Measurements from ENCODE around the gene STIM2.
"Not testable (repeated sequence)": the region's sequence is repeated elsewhere in the genome, so short reads cannot be mapped to it uniquely, and the experiment has no call there.

The STIM2 gene

GRCh38 chr4:26822974-26823373 is 37.7 kb upstream of the STIM2 start:
- CTCF ChIA-PET, result interaction anchor here (1.1 to 1.9 kb wide), 2 partner anchors 9 to 21 kb away, joined by 3 to 5 read pairs; no protein-coding TSS in a partner anchor
- POLR2A ChIA-PET, result not testable (repeated sequence)

GRCh38 chr4:26823583-26823982 is 37.1 kb upstream of the STIM2 start:
- POLR2A ChIA-PET, result no interaction called here
- Histone ChIP-seq H3K4me3 (ENCODE audit: control insufficient read depth in 1 of 7, extremely low read depth in 1 of 7, insufficient read depth in 4 of 7, low read depth in 2 of 7, low read length in 6 of 7) (no peak overlapping the region), H3K27me3 (replicated peaks in 2 of 5; ENCODE audit: control insufficient read depth in 4 of 5, insufficient read depth in 5 of 5, low read length in 4 of 5) (peaks cover 1 to 83% (median 26%) of the 10 kb centered on the region in 5 experiments), H3K27ac (ENCODE audit: insufficient read depth in 1 of 2, low read depth in 1 of 2, low read length in 2 of 2, poor library complexity in 1 of 2, severe bottlenecking in 2 of 2) (no peak overlapping the region), H3K9me3 (ENCODE audit: control extremely low read depth in 1 of 5, control insufficient read depth in 4 of 5, insufficient read depth in 2 of 5, low read depth in 1 of 5, low read length in 4 of 5) (peaks cover 5 to 21% (median 11%) of the 10 kb centered on the region in 5 experiments), H3K4me1 (ENCODE audit: control extremely low read depth in 1 of 4, control insufficient read depth in 4 of 4, insufficient read depth in 4 of 4, low read length in 3 of 4) (peaks cover 0 to 9% (median 7%) of the 10 kb centered on the region in 4 experiments), H3K36me3 (ENCODE audit: control insufficient read depth in 4 of 4, insufficient read depth in 4 of 4, low read length in 3 of 4) (no peaks in the 10 kb centered on the region)
- CTCF ChIA-PET, result interaction anchor here (1.1 to 1.9 kb wide), 2 partner anchors 10 to 21 kb away, joined by 3 to 5 read pairs; no protein-coding TSS in a partner anchor
- no peak for DNase-seq
- WGBS (ENCODE audit: insufficient coverage), result 100% methylated on average over 2 of the region's 3 CpGs

More at GRCh38 chr4:26822974-26823373, 37.7 kb upstream of the STIM2 start:
- H3K4me1 ChIP-seq (ENCODE audit: control extremely low read depth in 1 of 4, control insufficient read depth in 4 of 4, insufficient read depth in 4 of 4, low read length in 3 of 4); H3K36me3 ChIP-seq (ENCODE audit: control insufficient read depth in 4 of 4, insufficient read depth in 4 of 4, low read length in 3 of 4); DNase-seq; H3K4me3 ChIP-seq (ENCODE audit: control insufficient read depth in 1 of 7, extremely low read depth in 1 of 7, insufficient read depth in 4 of 7, low read depth in 2 of 7, low read length in 6 of 7); H3K27ac ChIP-seq (ENCODE audit: insufficient read depth in 1 of 2, low read depth in 1 of 2, low read length in 2 of 2, poor library complexity in 1 of 2, severe bottlenecking in 2 of 2): not testable (repeated sequence)
- WGBS (ENCODE audit: insufficient coverage), result 97% methylated on average over 5 of the region's 6 CpGs
- Histone ChIP-seq H3K27me3 (replicated peaks in 2 of 5; ENCODE audit: control insufficient read depth in 4 of 5, insufficient read depth in 5 of 5, low read length in 4 of 5) (peaks cover 2 to 83% (median 24%) of the 10 kb centered on the region in 5 experiments), H3K9me3 (ENCODE audit: control extremely low read depth in 1 of 5, control insufficient read depth in 4 of 5, insufficient read depth in 2 of 5, low read depth in 1 of 5, low read length in 4 of 5) (peaks cover 5 to 21% (median 11%) of the 10 kb centered on the region in 5 experiments)

GRCh38 chr4:26824667-26825066 is 36.0 kb upstream of the STIM2 start:
- 100% methylated on average over 1 of the region's 2 CpGs for WGBS (ENCODE audit: insufficient coverage)
- CTCF ChIA-PET, result interaction anchor here (0.7 kb wide), 1 partner anchor 26 kb away, joined by 4 read pairs; no protein-coding TSS in a partner anchor

GRCh38 chr4:26826721-26827120 is 33.9 kb upstream of the STIM2 start:
- Histone ChIP-seq H3K36me3 (ENCODE audit: control insufficient read depth in 4 of 4, insufficient read depth in 4 of 4, low read length in 3 of 4) (no peaks in the 10 kb centered on the region), H3K4me1 (ENCODE audit: control extremely low read depth in 1 of 4, control insufficient read depth in 4 of 4, insufficient read depth in 4 of 4, low read length in 3 of 4) (peaks cover 0 to 9% (median 7%) of the 10 kb centered on the region in 4 experiments), H3K27ac (ENCODE audit: insufficient read depth in 1 of 2, low read depth in 1 of 2, low read length in 2 of 2, poor library complexity in 1 of 2, severe bottlenecking in 2 of 2) (no peak overlapping the region), H3K9me3 (ENCODE audit: control extremely low read depth in 1 of 5, control insufficient read depth in 4 of 5, insufficient read depth in 2 of 5, low read depth in 1 of 5, low read length in 4 of 5) (peaks cover 5 to 17% (median 11%) of the 10 kb centered on the region in 5 experiments), H3K4me3 (ENCODE audit: control insufficient read depth in 1 of 7, extremely low read depth in 1 of 7, insufficient read depth in 4 of 7, low read depth in 2 of 7, low read length in 6 of 7) (no peak overlapping the region), H3K27me3 (replicated peaks in 2 of 5; ENCODE audit: control insufficient read depth in 4 of 5, insufficient read depth in 5 of 5, low read length in 4 of 5) (peaks cover 5 to 76% (median 18%) of the 10 kb centered on the region in 5 experiments)
- WGBS (ENCODE audit: insufficient coverage), result no CpG with 5 or more reads among the region's 9 CpGs
- ChIA-PET POLR2A (interaction anchor here (1.0 kb wide), 1 partner anchor 28 kb away, joined by 4 read pairs; no protein-coding TSS in a partner anchor), CTCF (no interaction called here)
- DNase-seq, result peak in 2 of 3 donors; percentile 36 to 55

More at GRCh38 chr4:26824667-26825066, 36.0 kb upstream of the STIM2 start:
- no peak for DNase-seq
- POLR2A ChIA-PET, result no interaction called here
- Histone ChIP-seq H3K9me3 (ENCODE audit: control extremely low read depth in 1 of 5, control insufficient read depth in 4 of 5, insufficient read depth in 2 of 5, low read depth in 1 of 5, low read length in 4 of 5) (peaks cover 5 to 21% (median 11%) of the 10 kb centered on the region in 5 experiments), H3K27ac (ENCODE audit: insufficient read depth in 1 of 2, low read depth in 1 of 2, low read length in 2 of 2, poor library complexity in 1 of 2, severe bottlenecking in 2 of 2) (no peak overlapping the region), H3K27me3 (replicated peaks in 2 of 5; ENCODE audit: control insufficient read depth in 4 of 5, insufficient read depth in 5 of 5, low read length in 4 of 5) (peaks cover 5 to 83% (median 25%) of the 10 kb centered on the region in 5 experiments), H3K4me3 (ENCODE audit: control insufficient read depth in 1 of 7, extremely low read depth in 1 of 7, insufficient read depth in 4 of 7, low read depth in 2 of 7, low read length in 6 of 7) (no peak overlapping the region), H3K4me1 (ENCODE audit: control extremely low read depth in 1 of 4, control insufficient read depth in 4 of 4, insufficient read depth in 4 of 4, low read length in 3 of 4) (peaks cover 0 to 9% (median 7%) of the 10 kb centered on the region in 4 experiments), H3K36me3 (ENCODE audit: control insufficient read depth in 4 of 4, insufficient read depth in 4 of 4, low read length in 3 of 4) (no peaks in the 10 kb centered on the region)

GRCh38 chr4:26827336-26827735 is 33.3 kb upstream of the STIM2 start:
- H3K36me3 ChIP-seq (ENCODE audit: control insufficient read depth in 4 of 4, insufficient read depth in 4 of 4, low read length in 3 of 4); DNase-seq; H3K27ac ChIP-seq (ENCODE audit: insufficient read depth in 1 of 2, low read depth in 1 of 2, low read length in 2 of 2, poor library complexity in 1 of 2, severe bottlenecking in 2 of 2); POLR2A ChIA-PET; H3K4me1 ChIP-seq (ENCODE audit: control extremely low read depth in 1 of 4, control insufficient read depth in 4 of 4, insufficient read depth in 4 of 4, low read length in 3 of 4); H3K4me3 ChIP-seq (ENCODE audit: control insufficient read depth in 1 of 7, extremely low read depth in 1 of 7, insufficient read depth in 4 of 7, low read depth in 2 of 7, low read length in 6 of 7): not testable (repeated sequence)
- peaks cover 5 to 71% (median 18%) of the 10 kb centered on the region in 5 experiments for H3K27me3 ChIP-seq (replicated peaks in 2 of 5; ENCODE audit: control insufficient read depth in 4 of 5, insufficient read depth in 5 of 5, low read length in 4 of 5)
- WGBS (ENCODE audit: insufficient coverage), result 94% methylated on average over 4 of the region's 6 CpGs
- CTCF ChIA-PET, result interaction anchor here (1.0 to 2.3 kb wide), 3 partner anchors 10 to 19 kb away, joined by 3 to 9 read pairs (median 5); no protein-coding TSS in a partner anchor
- H3K9me3 ChIP-seq (ENCODE audit: control extremely low read depth in 1 of 5, control insufficient read depth in 4 of 5, insufficient read depth in 2 of 5, low read depth in 1 of 5, low read length in 4 of 5), result peaks cover 5 to 17% (median 11%) of the 10 kb centered on the region in 5 experiments

GRCh38 chr4:26827798-26828197 is 32.8 kb upstream of the STIM2 start:
- H3K4me3 ChIP-seq (ENCODE audit: control insufficient read depth in 1 of 7, extremely low read depth in 1 of 7, insufficient read depth in 4 of 7, low read depth in 2 of 7, low read length in 6 of 7), result no peak overlapping the region
- CTCF ChIA-PET, result interaction anchor here (1.0 to 2.3 kb wide), 4 partner anchors 9 to 95 kb away, joined by 3 to 9 read pairs (median 4); no protein-coding TSS in a partner anchor
- H3K9me3 ChIP-seq (ENCODE audit: control extremely low read depth in 1 of 5, control insufficient read depth in 4 of 5, insufficient read depth in 2 of 5, low read depth in 1 of 5, low read length in 4 of 5), result peaks cover 5 to 15% (median 11%) of the 10 kb centered on the region in 5 experiments
- peaks cover 0 to 2% (median under 1%) of the 10 kb centered on the region in 4 experiments for H3K4me1 ChIP-seq (ENCODE audit: control extremely low read depth in 1 of 4, control insufficient read depth in 4 of 4, insufficient read depth in 4 of 4, low read length in 3 of 4)
- H3K27ac ChIP-seq (ENCODE audit: insufficient read depth in 1 of 2, low read depth in 1 of 2, low read length in 2 of 2, poor library complexity in 1 of 2, severe bottlenecking in 2 of 2), result no peak overlapping the region
- peaks cover 5 to 71% (median 18%) of the 10 kb centered on the region in 5 experiments for H3K27me3 ChIP-seq (replicated peaks in 2 of 5; ENCODE audit: control insufficient read depth in 4 of 5, insufficient read depth in 5 of 5, low read length in 4 of 5)
- POLR2A ChIA-PET, result interaction anchor here (0.5 kb wide), 1 partner anchor 245 kb away, joined by 8 read pairs; no protein-coding TSS in a partner anchor
- WGBS (ENCODE audit: insufficient coverage), result 82% methylated on average over 2 of the region's 6 CpGs
- DNase-seq, result no peak
- H3K36me3 ChIP-seq (ENCODE audit: control insufficient read depth in 4 of 4, insufficient read depth in 4 of 4, low read length in 3 of 4), result no peaks in the 10 kb centered on the region

- POLR2A ChIA-PET, result no interaction called here
- CTCF ChIA-PET, result interaction anchor here (0.6 to 2.3 kb wide), 6 partner anchors 8 to 58 kb away, joined by 3 to 9 read pairs (median 4); no protein-coding TSS in a partner anchor
- Histone ChIP-seq H3K9me3 (ENCODE audit: control extremely low read depth in 1 of 5, control insufficient read depth in 4 of 5, insufficient read depth in 2 of 5, low read depth in 1 of 5, low read length in 4 of 5) (peaks cover 0 to 6% (median 1%) of the 10 kb centered on the region in 5 experiments), H3K27me3 (replicated peaks in 2 of 5; ENCODE audit: control insufficient read depth in 4 of 5, insufficient read depth in 5 of 5, low read length in 4 of 5) (peaks cover 5 to 61% (median 13%) of the 10 kb centered on the region in 5 experiments), H3K27ac (ENCODE audit: insufficient read depth in 1 of 2, low read depth in 1 of 2, low read length in 2 of 2, poor library complexity in 1 of 2, severe bottlenecking in 2 of 2) (no peak overlapping the region), H3K4me1 (ENCODE audit: control extremely low read depth in 1 of 4, control insufficient read depth in 4 of 4, insufficient read depth in 4 of 4, low read length in 3 of 4) (peaks cover 0 to 2% (median 0%) of the 10 kb centered on the region in 4 experiments), H3K36me3 (ENCODE audit: control insufficient read depth in 4 of 4, insufficient read depth in 4 of 4, low read length in 3 of 4) (no peaks in the 10 kb centered on the region), H3K4me3 (ENCODE audit: control insufficient read depth in 1 of 7, extremely low read depth in 1 of 7, insufficient read depth in 4 of 7, low read depth in 2 of 7, low read length in 6 of 7) (no peak overlapping the region)
- 96% methylated on average over 3 of the region's 4 CpGs for WGBS (ENCODE audit: insufficient coverage)
- DNase-seq, result no peak
Measured at GRCh38 chr4:26829018-26829417, 31.6 kb upstream of the STIM2 start.

Data from common myeloid progenitor, CD34-positive (primary cell).